Fibroblast of lung (primary cell): ENCODE measurements around the gene DOC2A.

Source experiments
- CTCF ChIP-seq, 2 donors: IDR thresholded peaks in 1 of 2; conservative IDR thresholded peaks in 1 of 2; 1 replicate in 1 of 2; 2 replicates in 1 of 2; pipeline ENCODE4 v1.5.1; 2011 to 2012; ENCODE audit warnings: low read length in 2 of 2, control low read depth in 1 of 2, inconsistent platforms in 1 of 2, low read depth in 1 of 2, mild to moderate bottlenecking in 1 of 2
- EZH2 ChIP-seq: IDR thresholded peaks from 2 replicates; pipeline ENCODE4 v1.5.1; 2012; ENCODE audit warnings: low read length, control low read depth, mild to moderate bottlenecking; ENCODE audit errors: missing control alignments

- no peak for TF ChIP-seq CTCF (conservative IDR thresholded peaks at IDR 0.05 in 1 of 2, IDR thresholded peaks at IDR 0.05 in 1 of 2; ENCODE audit: low read depth in 1 of 2, low read length in 2 of 2)
- no peak for TF ChIP-seq EZH2
Measured at GRCh38 chr16:30025156-30025555, 14.3 kb upstream of the DOC2A start.
